ENCODE measurements around the gene BHLHE40. TPM values are rescaled to one million over a fixed set of nuclear protein-coding genes. Genes with fewer than 3 reads are reported as not detected.

BHLHE40 gene
- polyA plus RNA-seq, 2 of the 4 experiments (the other 2 are of a cell fraction) = 102 to 160 TPM

DNA sequence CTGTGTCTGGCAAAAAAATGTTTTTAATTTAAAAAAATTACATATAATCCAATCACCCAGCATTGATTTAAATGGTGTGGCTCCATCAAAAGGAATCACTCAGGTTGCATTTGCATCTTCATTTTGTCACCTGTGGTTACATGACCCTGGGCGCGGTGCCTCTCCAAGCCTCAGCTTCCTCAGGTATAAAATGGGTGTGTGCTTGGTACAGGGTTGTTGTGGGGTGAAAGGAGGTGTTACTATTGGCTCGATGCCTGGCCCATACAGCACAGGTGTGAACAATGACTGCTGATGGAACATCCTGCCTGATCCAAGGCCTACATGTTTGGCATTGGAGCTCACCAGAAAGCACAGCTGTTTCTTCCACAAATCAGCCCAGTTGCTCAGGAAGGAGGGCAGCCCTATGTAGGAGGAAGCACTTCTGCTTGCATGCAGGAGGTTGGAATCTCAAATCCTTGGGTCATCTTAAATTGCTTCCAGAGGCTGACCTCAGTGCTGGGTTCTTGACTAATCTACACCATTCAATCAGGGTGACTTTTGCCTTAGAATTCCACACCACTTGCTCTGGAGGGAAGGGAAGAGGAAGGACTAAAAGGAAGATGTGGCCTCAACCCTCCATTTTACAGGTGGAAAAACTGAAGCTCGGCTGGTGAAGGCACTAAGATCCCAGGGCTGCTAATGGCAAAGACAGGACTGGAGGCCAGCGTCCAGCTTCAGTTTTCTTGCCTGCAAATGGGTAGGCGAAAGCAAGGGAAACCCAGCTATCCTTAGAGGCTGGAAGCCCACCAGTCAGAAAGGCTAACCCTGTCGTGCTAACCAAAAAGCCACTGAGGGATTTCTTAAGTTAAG lies 31.7 kb downstream of the BHLHE40 start:
- peaks cover 43% of the 10 kb centered on the region for H3K4me1 ChIP-seq
- ATAC-seq = no peak
- no peak for DNase-seq (ENCODE audit: low read depth in 1 of 2, low spot score in 1 of 2)
- FAIRE-seq = no peak
- TF ChIP-seq KDM1A (IDR thresholded peaks at IDR 0.05; ENCODE audit: low read depth) (no peak), POLR2AphosphoS2 (conservative IDR thresholded peaks at IDR 0.05; ENCODE audit: low read length) (no peak), TFCP2L1 (CRISPR knock-in tag; IDR thresholded peaks at IDR 0.05) (no peak), ESRRA (IDR thresholded peaks at IDR 0.05; ENCODE audit: borderline replicate concordance, low read length) (no peak), RNF2 (IDR thresholded peaks at IDR 0.05; ENCODE audit: borderline replicate concordance, low read depth) (no peak), HOXA7 (CRISPR knock-in tag; IDR thresholded peaks at IDR 0.05) (no peak), EP300 (IDR thresholded peaks at IDR 0.05) (no peak), CBX8 (IDR thresholded peaks at IDR 0.05) (no peak), ZFP36 (IDR thresholded peaks at IDR 0.05; ENCODE audit: borderline replicate concordance, partially characterized antibody) (no peak), FOSL2 (IDR thresholded peaks at IDR 0.05) (no peak), FOSL2 (CRISPR knock-in tag; IDR thresholded peaks at IDR 0.05) (no peak), HOXB5 (CRISPR knock-in tag; IDR thresholded peaks at IDR 0.05) (no peak)
- TF ChIP-seq, protein P1, sequence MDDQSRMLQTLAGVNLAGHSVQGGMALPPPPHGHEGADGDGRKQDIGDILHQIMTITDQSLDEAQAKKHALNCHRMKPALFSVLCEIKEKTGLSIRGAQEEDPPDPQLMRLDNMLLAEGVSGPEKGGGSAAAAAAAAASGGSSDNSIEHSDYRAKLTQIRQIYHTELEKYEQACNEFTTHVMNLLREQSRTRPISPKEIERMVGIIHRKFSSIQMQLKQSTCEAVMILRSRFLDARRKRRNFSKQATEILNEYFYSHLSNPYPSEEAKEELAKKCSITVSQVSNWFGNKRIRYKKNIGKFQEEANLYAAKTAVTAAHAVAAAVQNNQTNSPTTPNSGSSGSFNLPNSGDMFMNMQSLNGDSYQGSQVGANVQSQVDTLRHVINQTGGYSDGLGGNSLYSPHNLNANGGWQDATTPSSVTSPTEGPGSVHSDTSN (IDR thresholded peaks at IDR 0.05) = no peak
- TF ChIP-seq, protein P2, sequence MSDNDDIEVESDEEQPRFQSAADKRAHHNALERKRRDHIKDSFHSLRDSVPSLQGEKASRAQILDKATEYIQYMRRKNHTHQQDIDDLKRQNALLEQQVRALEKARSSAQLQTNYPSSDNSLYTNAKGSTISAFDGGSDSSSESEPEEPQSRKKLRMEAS (IDR thresholded peaks at IDR 0.05) = no peak
- TF ChIP-seq, protein P3, sequence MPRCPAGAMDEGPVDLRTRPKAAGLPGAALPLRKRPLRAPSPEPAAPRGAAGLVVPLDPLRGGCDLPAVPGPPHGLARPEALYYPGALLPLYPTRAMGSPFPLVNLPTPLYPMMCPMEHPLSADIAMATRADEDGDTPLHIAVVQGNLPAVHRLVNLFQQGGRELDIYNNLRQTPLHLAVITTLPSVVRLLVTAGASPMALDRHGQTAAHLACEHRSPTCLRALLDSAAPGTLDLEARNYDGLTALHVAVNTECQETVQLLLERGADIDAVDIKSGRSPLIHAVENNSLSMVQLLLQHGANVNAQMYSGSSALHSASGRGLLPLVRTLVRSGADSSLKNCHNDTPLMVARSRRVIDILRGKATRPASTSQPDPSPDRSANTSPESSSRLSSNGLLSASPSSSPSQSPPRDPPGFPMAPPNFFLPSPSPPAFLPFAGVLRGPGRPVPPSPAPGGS (IDR thresholded peaks at IDR 0.05) = no peak
- peak overlapping the region; percentile 94 to 98; a peak in 5 of 6 replicates for H3K27ac ChIP-seq
- ChIA-PET POLR2A (no interaction called here), CTCF (interaction anchor here (0.9 to 2.7 kb wide), 7 partner anchors 9 to 299 kb away, joined by 3 to 9 read pairs (median 5); no protein-coding TSS in a partner anchor)
- H3K4me3 ChIP-seq = no peak overlapping the region
- H3K9me3 ChIP-seq = no peaks in the 10 kb centered on the region
- WGBS (ENCODE audit: missing lambda C conversion rate) = 93% methylated on average over 7 of the region's 7 CpGs
- H3K4me2 ChIP-seq = no peak overlapping the region

DNA sequence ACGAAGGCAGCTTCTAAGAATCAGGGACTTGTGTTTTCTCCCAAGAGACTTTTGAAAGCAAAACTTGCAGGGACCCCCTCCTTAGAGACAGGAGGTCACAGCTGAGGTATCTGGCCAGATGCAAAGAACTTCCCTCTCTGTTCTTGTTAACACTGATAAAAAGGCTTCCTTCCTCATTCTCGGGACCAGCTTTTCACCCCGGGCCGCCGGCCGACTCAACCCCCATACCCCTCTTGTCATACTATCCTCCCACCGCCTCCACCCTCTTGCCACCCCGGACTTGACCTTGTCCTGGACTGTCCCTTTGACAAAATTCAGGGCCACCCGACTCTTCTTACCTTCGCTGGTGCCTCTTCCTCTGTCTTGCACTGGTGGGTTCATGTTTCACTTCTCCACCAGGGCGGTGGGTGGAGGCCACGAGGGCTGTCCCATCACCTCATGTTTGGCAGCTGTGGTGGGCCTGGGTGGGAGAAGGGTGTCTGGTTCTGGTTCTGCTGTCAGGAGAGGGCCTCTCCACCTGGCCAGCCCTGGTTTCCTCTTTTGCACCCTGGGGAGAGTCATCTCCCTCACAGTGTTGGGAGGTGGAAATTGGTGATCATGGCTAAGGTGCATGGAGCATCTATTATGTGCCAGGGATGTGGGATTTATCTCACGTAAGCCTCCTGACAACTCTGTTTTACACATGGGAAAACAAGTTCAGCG lies 32.5 kb downstream of the BHLHE40 start:
- H3K27ac ChIP-seq = peak overlapping the region; percentile 94 to 98
- CTCF ChIA-PET = interaction anchor here (0.9 to 2.9 kb wide), 11 partner anchors 10 to 300 kb away, joined by 3 to 16 read pairs (median 5); partner anchors contain the start of gene BHLHE40
- no peak for ATAC-seq
- peaks cover 51% of the 10 kb centered on the region for H3K4me1 ChIP-seq
- no peak overlapping the region for H3K4me3 ChIP-seq
- no peak for FAIRE-seq
- no peak for DNase-seq (ENCODE audit: low read depth in 1 of 2, low spot score in 1 of 2)
- POLR2A ChIA-PET = interaction anchor here (2.8 kb wide), 1 partner anchor 28 kb away, joined by 11 read pairs; no protein-coding TSS in a partner anchor
- no peak for TF ChIP-seq EHMT2 (IDR thresholded peaks at IDR 0.05; ENCODE audit: low read depth)
- TF ChIP-seq EHF (CRISPR knock-in tag; IDR thresholded peaks at IDR 0.05) = no peak
- TF ChIP-seq, protein P4, sequence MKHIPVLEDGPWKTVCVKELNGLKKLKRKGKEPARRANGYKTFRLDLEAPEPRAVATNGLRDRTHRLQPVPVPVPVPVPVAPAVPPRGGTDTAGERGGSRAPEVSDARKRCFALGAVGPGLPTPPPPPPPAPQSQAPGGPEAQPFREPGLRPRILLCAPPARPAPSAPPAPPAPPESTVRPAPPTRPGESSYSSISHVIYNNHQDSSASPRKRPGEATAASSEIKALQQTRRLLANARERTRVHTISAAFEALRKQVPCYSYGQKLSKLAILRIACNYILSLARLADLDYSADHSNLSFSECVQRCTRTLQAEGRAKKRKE (CRISPR knock-in tag; IDR thresholded peaks at IDR 0.05; ENCODE audit: low read depth) = no peak
- no peak for TF ChIP-seq RNF2 (IDR thresholded peaks at IDR 0.05; ENCODE audit: borderline replicate concordance, low read depth)
- no peak for TF ChIP-seq CBX8 (IDR thresholded peaks at IDR 0.05)
- TF ChIP-seq KDM1A (IDR thresholded peaks at IDR 0.05; ENCODE audit: low read depth) = no peak
- TF ChIP-seq, protein P5, sequence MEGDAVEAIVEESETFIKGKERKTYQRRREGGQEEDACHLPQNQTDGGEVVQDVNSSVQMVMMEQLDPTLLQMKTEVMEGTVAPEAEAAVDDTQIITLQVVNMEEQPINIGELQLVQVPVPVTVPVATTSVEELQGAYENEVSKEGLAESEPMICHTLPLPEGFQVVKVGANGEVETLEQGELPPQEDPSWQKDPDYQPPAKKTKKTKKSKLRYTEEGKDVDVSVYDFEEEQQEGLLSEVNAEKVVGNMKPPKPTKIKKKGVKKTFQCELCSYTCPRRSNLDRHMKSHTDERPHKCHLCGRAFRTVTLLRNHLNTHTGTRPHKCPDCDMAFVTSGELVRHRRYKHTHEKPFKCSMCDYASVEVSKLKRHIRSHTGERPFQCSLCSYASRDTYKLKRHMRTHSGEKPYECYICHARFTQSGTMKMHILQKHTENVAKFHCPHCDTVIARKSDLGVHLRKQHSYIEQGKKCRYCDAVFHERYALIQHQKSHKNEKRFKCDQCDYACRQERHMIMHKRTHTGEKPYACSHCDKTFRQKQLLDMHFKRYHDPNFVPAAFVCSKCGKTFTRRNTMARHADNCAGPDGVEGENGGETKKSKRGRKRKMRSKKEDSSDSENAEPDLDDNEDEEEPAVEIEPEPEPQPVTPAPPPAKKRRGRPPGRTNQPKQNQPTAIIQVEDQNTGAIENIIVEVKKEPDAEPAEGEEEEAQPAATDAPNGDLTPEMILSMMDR (IDR thresholded peaks at IDR 0.05) = no peak
- TF ChIP-seq, protein P6, sequence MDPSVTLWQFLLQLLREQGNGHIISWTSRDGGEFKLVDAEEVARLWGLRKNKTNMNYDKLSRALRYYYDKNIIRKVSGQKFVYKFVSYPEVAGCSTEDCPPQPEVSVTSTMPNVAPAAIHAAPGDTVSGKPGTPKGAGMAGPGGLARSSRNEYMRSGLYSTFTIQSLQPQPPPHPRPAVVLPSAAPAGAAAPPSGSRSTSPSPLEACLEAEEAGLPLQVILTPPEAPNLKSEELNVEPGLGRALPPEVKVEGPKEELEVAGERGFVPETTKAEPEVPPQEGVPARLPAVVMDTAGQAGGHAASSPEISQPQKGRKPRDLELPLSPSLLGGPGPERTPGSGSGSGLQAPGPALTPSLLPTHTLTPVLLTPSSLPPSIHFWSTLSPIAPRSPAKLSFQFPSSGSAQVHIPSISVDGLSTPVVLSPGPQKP (IDR thresholded peaks at IDR 0.05; ENCODE audit: low read depth, low read length) = no peak
- TF ChIP-seq MAFK (IDR thresholded peaks at IDR 0.05; ENCODE audit: partially characterized antibody) = no peak
- TF ChIP-seq HOXB5 (CRISPR knock-in tag; IDR thresholded peaks at IDR 0.05) = no peak
- no peak for TF ChIP-seq ESRRA (IDR thresholded peaks at IDR 0.05; ENCODE audit: borderline replicate concordance, low read length)
- no peak for TF ChIP-seq JUNB (IDR thresholded peaks at IDR 0.05)
- 94% methylated on average over 14 of the region's 14 CpGs for WGBS (ENCODE audit: missing lambda C conversion rate)
- no peak overlapping the region for H3K4me2 ChIP-seq
- no peaks in the 10 kb centered on the region for H3K9me3 ChIP-seq
